Astrocyte of the spinal cord (primary cell): ENCODE data around the gene ERRFI1.

Experiments
- DNase-seq: peaks from one replicate; pipeline ENCODE4 v3.0.0; 2011; ENCODE audit warnings: low read depth, low spot score
- H3K4me3 ChIP-seq: 2 replicates; pipeline ENCODE4 v1.5.1; 2011; ENCODE audit warnings: low read depth, mild to moderate bottlenecking, low read length, moderate library complexity
- CTCF ChIP-seq: IDR thresholded peaks from 2 replicates; pipeline ENCODE4 v1.5.1; 2012; ENCODE audit warnings: low read depth, mild to moderate bottlenecking, low read length, inconsistent platforms
- in situ Hi-C: cut with HindIII; loops from 2 replicates; pipeline ENCODE4 v1.10.0; 2017; ENCODE audit warnings: low sequenced_read_pairs

The ERRFI1 gene

GRCh38 chr1:7985851-7986612 lies 40.1 kb downstream of the ERRFI1 start:
- no peak overlapping the region for H3K4me3 ChIP-seq
- no peak for DNase-seq
- TF ChIP-seq CTCF = no peak
- in situ Hi-C loops = no loop called here

GRCh38 chr1:7984811-7985210 lies 41.3 kb downstream of the ERRFI1 start:
- TF ChIP-seq CTCF = no peak
- in situ Hi-C loops = no loop called here
- no peak for DNase-seq
- no peak overlapping the region for H3K4me3 ChIP-seq

- in situ Hi-C loops = no loop called here
- no peak overlapping the region for H3K4me3 ChIP-seq
- TF ChIP-seq CTCF = no peak
- no peak for DNase-seq
Measured at GRCh38 chr1:7983086-7983778, 42.9 kb downstream of the ERRFI1 start.

GRCh38 chr1:7980984-7981383 lies 45.1 kb downstream of the ERRFI1 start:
- no peak for TF ChIP-seq CTCF
- DNase-seq = no peak
- no peak overlapping the region for H3K4me3 ChIP-seq
- in situ Hi-C loops = no loop called here

- H3K4me3 ChIP-seq = no peak overlapping the region
- peak; percentile 94 for TF ChIP-seq CTCF
- in situ Hi-C loops = no loop called here
- peak; percentile 77 for DNase-seq
Measured at GRCh38 chr1:7975212-7975865, 50.8 kb downstream of the ERRFI1 start.

GRCh38 chr1:7973086-7973485 lies 53.0 kb downstream of the ERRFI1 start:
- in situ Hi-C loops = no loop called here
- TF ChIP-seq CTCF = no peak
- DNase-seq = no peak
- H3K4me3 ChIP-seq = no peak overlapping the region
